Lung (tissue), 12 donors: ENCODE measurements around the gene PRKCE. TPM values are rescaled to one million over a fixed set of nuclear protein-coding genes. Genes with fewer than 3 reads are reported as not detected.

ENCODE experiments used
- ATAC-seq: fragments of 200-7000 bp; cut with Tn5 transposase; one replicate; pipeline ENCODE4 v1.9.1; 2020; ENCODE audit warnings: moderate number of reproducible peaks; ENCODE audit not compliant: insufficient read depth, low FRiP score
- DNase-seq, 3 donors: peaks; one replicate each; pipeline ENCODE4 v3.0.0-alpha.2; 2013 to 2017
- H3K27ac ChIP-seq, 2 donors: one replicate each; pipeline ENCODE4 v1.5.1; 2013; ENCODE audit warnings: mild to moderate bottlenecking in 2 of 2, moderate library complexity in 2 of 2, control low read depth in 1 of 2, inconsistent platforms in 1 of 2, low read depth in 1 of 2, low read length in 1 of 2
- H3K27me3 ChIP-seq, 3 donors: one replicate each; pipeline ENCODE4 v1.5.1; 2013; ENCODE audit warnings: low read length in 2 of 3; ENCODE audit not compliant: control insufficient read depth in 3 of 3, insufficient read depth in 3 of 3
- H3K36me3 ChIP-seq, 4 donors: one replicate each; pipeline ENCODE4 v1.5.1; 2013; ENCODE audit warnings: low read length in 4 of 4, mild to moderate bottlenecking in 1 of 4, moderate library complexity in 1 of 4; ENCODE audit not compliant: control insufficient read depth in 4 of 4, insufficient read depth in 4 of 4
- H3K4me1 ChIP-seq, 5 donors: one replicate each; pipeline ENCODE4 v1.5.1; 2013; ENCODE audit warnings: low read length in 5 of 5, mild to moderate bottlenecking in 2 of 5, moderate library complexity in 1 of 5; ENCODE audit not compliant: control insufficient read depth in 5 of 5, insufficient read depth in 5 of 5
- H3K4me3 ChIP-seq: one replicate; pipeline ENCODE4 v1.5.1; 2013; ENCODE audit warnings: mild to moderate bottlenecking, control low read depth, moderate library complexity
- H3K9ac ChIP-seq, 2 donors: one replicate each; pipeline ENCODE4 v1.5.1; 2013; ENCODE audit warnings: low read length in 2 of 2, control low read depth in 1 of 2; ENCODE audit not compliant: insufficient read depth in 1 of 2
- H3K9me3 ChIP-seq, 4 donors: one replicate each; pipeline ENCODE4 v1.5.1; 2013; ENCODE audit warnings: low read length in 3 of 4, mild to moderate bottlenecking in 1 of 4, moderate library complexity in 1 of 4; ENCODE audit not compliant: control insufficient read depth in 4 of 4, insufficient read depth in 3 of 4
- WGBS, 2 donors: extraction: QIAGEN DNeasy Blood & Tissue Kit; methylation state at CpG; one replicate each; pipeline ENCODE4 v1.1.7; 2013; 5-methylcytosine and 5-hydroxymethylcytosine counted together
- polyA plus RNA-seq, 2 donors: library from polyadenylated mRNA; stranded (reverse); fragments of 200-250 nt; gene quantifications; one replicate each; pipeline ENCODE4 v1.2.1, GENCODE V29; 2013
- total RNA-seq, 2 donors: library from RNA; depleted of rRNA in 1 of 2; stranded (reverse); fragments of >200 nt in 1 of 2; gene quantifications; one replicate each; pipeline ENCODE4 v1.2.1, GENCODE V29; 2014 to 2021
- TF ChIP-seq, protein P1 (sequence below): IDR thresholded peaks from 2 replicates; pipeline ENCODE4 v1.5.1; 2012; ENCODE audit warnings: mild to moderate bottlenecking; ENCODE audit errors: control extremely low read depth, extremely low read depth
- donor health status: control.
- donor health status: control.
- donor health status: Bipolar disorder and iron deficiency.
- donor health status: healthy.
- donor health status: DM: yes; HTN: yes; CAD: no.

The PRKCE gene
- total and polyA plus RNA-seq, 4 donors = 12.5 to 82.2 (median 32.1) TPM

DNA sequence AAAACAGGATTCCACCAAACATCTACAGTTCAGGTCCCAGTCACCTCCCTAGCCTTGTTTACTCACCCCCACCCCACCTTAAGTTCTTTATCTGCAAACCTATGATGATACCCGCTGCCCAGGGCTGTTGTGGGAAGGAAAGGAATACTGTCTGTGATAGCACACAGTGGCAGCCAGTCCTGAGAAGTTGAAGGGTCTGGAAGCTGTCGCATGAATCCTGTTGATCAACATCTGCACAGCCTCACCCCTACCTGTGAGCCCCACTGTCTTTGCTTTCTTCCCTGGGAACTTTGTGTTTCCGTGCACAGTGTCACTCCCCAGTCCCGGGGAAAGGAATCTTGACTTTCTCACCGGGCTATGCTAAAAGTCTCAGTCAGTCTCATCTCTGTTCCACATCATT, 485.0 kb downstream of the PRKCE start:
- Histone ChIP-seq H3K36me3 (no peaks in the 10 kb centered on the region), H3K9ac (no peak overlapping the region), H3K4me1 (peaks cover 7 to 19% (median 15%) of the 10 kb centered on the region in 5 donors), H3K27ac (peak overlapping the region; percentile 26 to 89), H3K4me3 (no peak overlapping the region), H3K9me3 (no peaks in the 10 kb centered on the region), H3K27me3 (no peaks in the 10 kb centered on the region)
- TF ChIP-seq, protein P1, sequence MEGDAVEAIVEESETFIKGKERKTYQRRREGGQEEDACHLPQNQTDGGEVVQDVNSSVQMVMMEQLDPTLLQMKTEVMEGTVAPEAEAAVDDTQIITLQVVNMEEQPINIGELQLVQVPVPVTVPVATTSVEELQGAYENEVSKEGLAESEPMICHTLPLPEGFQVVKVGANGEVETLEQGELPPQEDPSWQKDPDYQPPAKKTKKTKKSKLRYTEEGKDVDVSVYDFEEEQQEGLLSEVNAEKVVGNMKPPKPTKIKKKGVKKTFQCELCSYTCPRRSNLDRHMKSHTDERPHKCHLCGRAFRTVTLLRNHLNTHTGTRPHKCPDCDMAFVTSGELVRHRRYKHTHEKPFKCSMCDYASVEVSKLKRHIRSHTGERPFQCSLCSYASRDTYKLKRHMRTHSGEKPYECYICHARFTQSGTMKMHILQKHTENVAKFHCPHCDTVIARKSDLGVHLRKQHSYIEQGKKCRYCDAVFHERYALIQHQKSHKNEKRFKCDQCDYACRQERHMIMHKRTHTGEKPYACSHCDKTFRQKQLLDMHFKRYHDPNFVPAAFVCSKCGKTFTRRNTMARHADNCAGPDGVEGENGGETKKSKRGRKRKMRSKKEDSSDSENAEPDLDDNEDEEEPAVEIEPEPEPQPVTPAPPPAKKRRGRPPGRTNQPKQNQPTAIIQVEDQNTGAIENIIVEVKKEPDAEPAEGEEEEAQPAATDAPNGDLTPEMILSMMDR = no peak
- DNase-seq (no peak), ATAC-seq (no peak)
- WGBS, 2 donors = 75 to 93% methylated on average over 5 of the region's 5 CpGs

DNA sequence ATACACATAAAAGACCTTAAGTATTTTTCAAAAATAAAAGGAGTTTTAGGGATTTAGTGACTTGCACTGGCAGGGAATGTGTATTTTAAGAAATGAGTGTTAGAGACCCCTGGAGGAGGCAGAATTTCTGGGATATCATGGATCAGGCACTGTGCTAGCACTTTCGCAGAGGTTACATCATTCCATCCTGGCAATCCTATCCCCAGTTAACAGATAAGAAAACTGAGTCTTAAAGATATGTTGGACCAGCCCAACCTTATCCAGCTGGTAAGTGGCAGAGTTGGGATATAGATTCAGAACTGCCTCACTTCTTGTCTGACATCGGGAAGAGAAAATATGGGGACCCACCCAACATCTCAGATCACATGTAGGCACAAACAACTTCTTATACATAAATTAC, 485.5 kb downstream of the PRKCE start:
- Histone ChIP-seq H3K27ac (peak overlapping the region; percentile 6 to 26), H3K4me1 (peaks cover 7 to 19% (median 15%) of the 10 kb centered on the region in 5 donors), H3K36me3 (no peaks in the 10 kb centered on the region), H3K9ac (no peak overlapping the region), H3K4me3 (no peak overlapping the region), H3K9me3 (no peaks in the 10 kb centered on the region), H3K27me3 (no peaks in the 10 kb centered on the region)
- WGBS, 2 donors = 97 to 98% methylated on average over 2 of the region's 2 CpGs
- DNase-seq = no peak
- TF ChIP-seq, protein P1 = no peak
- no peak for ATAC-seq

DNA sequence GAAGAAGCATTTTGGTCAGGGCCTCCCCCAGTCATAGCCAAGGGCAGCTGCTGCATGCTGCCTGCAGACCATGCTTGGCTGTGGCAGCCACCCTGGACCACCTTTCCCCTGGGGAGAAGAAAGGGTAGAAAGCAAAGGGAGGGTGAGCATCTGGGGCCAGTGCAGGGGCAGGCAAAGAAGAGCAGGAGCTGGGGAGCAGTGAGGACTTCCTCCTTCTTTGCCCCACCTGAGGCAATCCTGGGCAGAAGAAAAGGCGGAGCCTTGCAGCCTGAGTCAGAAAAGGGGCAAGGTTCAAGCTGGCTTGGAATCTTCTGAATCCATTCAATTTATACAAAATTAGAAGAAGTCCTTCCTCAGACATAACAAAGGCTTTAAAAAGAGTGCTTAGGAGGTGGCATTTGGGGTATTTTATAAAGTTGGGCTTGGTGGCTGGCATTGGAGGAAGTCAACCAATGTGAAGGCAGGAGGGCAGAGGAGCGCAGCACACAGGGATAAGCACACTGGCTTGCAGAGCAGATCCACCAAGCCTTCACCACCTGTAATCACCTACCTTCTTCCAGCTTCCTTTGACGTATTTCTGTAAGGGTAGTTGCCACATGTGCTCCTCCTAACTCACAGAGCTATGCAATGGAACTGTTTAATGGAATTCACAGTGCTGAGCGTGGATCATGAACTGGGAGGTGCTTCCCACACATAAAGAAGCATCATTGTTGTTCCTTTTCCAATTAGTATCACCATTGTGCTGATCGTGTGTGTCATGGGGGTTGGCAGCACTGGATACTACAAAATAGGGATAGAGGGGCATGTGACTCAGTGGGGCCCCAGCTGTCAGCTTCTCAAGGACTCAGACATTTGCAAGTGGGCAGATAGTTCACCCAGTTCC, 491.3 kb downstream of the PRKCE start:
- Histone ChIP-seq H3K4me3 (no peak overlapping the region), H3K36me3 (peaks cover 0 to 4% (median 4%) of the 10 kb centered on the region in 4 donors), H3K9me3 (no peaks in the 10 kb centered on the region), H3K27me3 (no peaks in the 10 kb centered on the region), H3K27ac (no peak overlapping the region), H3K4me1 (peaks cover 0 to 12% (median 0%) of the 10 kb centered on the region in 5 donors), H3K9ac (no peak overlapping the region)
- 79 to 89% methylated on average over 5 of the region's 5 CpGs for WGBS, 2 donors
- ATAC-seq (no peak), DNase-seq (no peak)
- TF ChIP-seq, protein P1 = no peak
